Measurements from ENCODE around the gene DNAAF1. TPM values are rescaled to one million over a fixed set of nuclear protein-coding genes. Genes with fewer than 3 reads are reported as not detected.
A peak's percentile ranks its signal among the peaks of the same experiment; 100 is the strongest.

The DNAAF1 gene
- total and polyA plus RNA-seq, 2 of the 8 experiments (the other 6 are each of a cell fraction or from before 2014, with no cell fraction given): 0.09 to 0.15 TPM

- no peak overlapping the region for H2BK15ac ChIP-seq (ENCODE audit: low read length)
- no peak overlapping the region for H3K14ac ChIP-seq (ENCODE audit: insufficient read length)
- no peak overlapping the region for H2BK5ac ChIP-seq (ENCODE audit: low read depth, low read length)
- H2BK12ac ChIP-seq (ENCODE audit: low read depth, low read length): no peak overlapping the region
- H4K8ac ChIP-seq (ENCODE audit: extremely low read depth, insufficient read depth, low read length): peak overlapping the region; percentile 11; the same call in 1 of the 2 replicates
- no peaks in the 10 kb centered on the region for H3K36me3 ChIP-seq (ENCODE audit: control insufficient read depth in 2 of 4, insufficient read depth in 4 of 4, low read length in 3 of 4)
- no peak for DNase-seq (ENCODE audit: low read depth in 1 of 2, low spot score in 2 of 2)
- TF ChIP-seq POU5F1 (IDR thresholded peaks at IDR 0.05; ENCODE audit: low read depth, low read length) (no peak), FOSL1 (IDR thresholded peaks at IDR 0.05; ENCODE audit: insufficient read depth, low read depth, low read length) (no peak), GTF2F1 (IDR thresholded peaks at IDR 0.05; ENCODE audit: borderline replicate concordance, low read depth, low read length) (no peak), ATF3 (IDR thresholded peaks at IDR 0.05; ENCODE audit: insufficient read depth, low read depth, low read length) (no peak), ATF2 (IDR thresholded peaks at IDR 0.05; ENCODE audit: low read length) (no peak), RAD21 (IDR thresholded peaks at IDR 0.05 in 1 of 2, conservative IDR thresholded peaks at IDR 0.05 in 1 of 2; ENCODE audit: low read depth in 2 of 2, low read length in 2 of 2) (no peak), EZH2 (IDR thresholded peaks at IDR 0.05; ENCODE audit: low read depth, low read length, severe bottlenecking) (no peak), POLR2A (IDR thresholded peaks at IDR 0.05; ENCODE audit: control extremely low read depth in 1 of 2, low read depth in 2 of 2, low read length in 2 of 2) (no peak), CEBPB (IDR thresholded peaks at IDR 0.05; ENCODE audit: low read depth, low read length) (no peak), BRCA1 (IDR thresholded peaks at IDR 0.05; ENCODE audit: low read depth, low read length) (no peak), KDM4A (IDR thresholded peaks at IDR 0.05; ENCODE audit: low read depth, low read length, severe bottlenecking) (no peak), KDM1A (IDR thresholded peaks at IDR 0.05; ENCODE audit: borderline replicate concordance, low read length) (no peak)
- H3K9ac ChIP-seq (replicated peaks in 1 of 4; ENCODE audit: extremely low read depth in 1 of 4, low read depth in 3 of 4, low read length in 3 of 4): no peak overlapping the region
- H3K79me1 ChIP-seq (ENCODE audit: low read depth, low read length): no peaks in the 10 kb centered on the region
- no peak overlapping the region for H2AFZ ChIP-seq (ENCODE audit: low read length)
- H2BK20ac ChIP-seq (ENCODE audit: low read length): no peak overlapping the region
- no peak overlapping the region for H3K18ac ChIP-seq (ENCODE audit: extremely low read depth, low read length)
- H3K23ac ChIP-seq (ENCODE audit: insufficient read length): no peak overlapping the region
- no peak overlapping the region for H4K91ac ChIP-seq (replicated peaks; ENCODE audit: insufficient read length, low read length)
- ChIA-PET POLR2A (ENCODE audit: partially characterized antibody) (no interaction called here), CTCF (ENCODE audit: partially characterized antibody) (interaction anchor here (0.6 to 1.8 kb wide), 4 partner anchors 13 to 116 kb away, joined by 3 to 5 read pairs (median 4); no protein-coding TSS in a partner anchor)
- H2AK5ac ChIP-seq (ENCODE audit: low read depth, low read length): no peak overlapping the region
- H3K27ac ChIP-seq (ENCODE audit: low read depth, low read length): no peak overlapping the region
- H3K4me1 ChIP-seq (replicated peaks in 1 of 4; ENCODE audit: control insufficient read depth in 3 of 4, insufficient read depth in 4 of 4, low read length in 3 of 4): peaks cover 0 to 1% (median 0%) of the 10 kb centered on the region in 4 experiments; a peak in 3 of 7 replicates
- 99% methylated on average over 12 of the region's 16 CpGs; no CpG with 5 or more reads in 1 of the 2 experiments for WGBS, 2 experiments (ENCODE audit: extremely low coverage in 1 of 2, insufficient coverage in 1 of 2, insufficient read length in 1 of 2, insufficient replicate concordance in 2 of 2, low coverage in 1 of 2, low lambda C conversion rate in 2 of 2, missing lambda C conversion rate in 1 of 2)
- no peaks in the 10 kb centered on the region for H3K27me3 ChIP-seq (replicated peaks in 1 of 4; ENCODE audit: control insufficient read depth in 3 of 4, extremely low read depth in 1 of 4, insufficient read depth in 3 of 4, low read length in 3 of 4)
- no peak overlapping the region for H3K56ac ChIP-seq (replicated peaks; ENCODE audit: insufficient read length, low read depth, low read length)
- FAIRE-seq: no peak
- H3K23me2 ChIP-seq (ENCODE audit: low read depth, low read length): no peaks in the 10 kb centered on the region
- H3K79me2 ChIP-seq (ENCODE audit: control insufficient read depth in 1 of 2, insufficient read depth in 2 of 2, low read length in 2 of 2): peaks cover 0 to under 1% of the 10 kb centered on the region in 2 experiments; a peak in 1 of 4 replicates
- no peak overlapping the region for H4K5ac ChIP-seq (ENCODE audit: insufficient read length, low read depth, low read length)
- H3K4me2 ChIP-seq (ENCODE audit: insufficient read depth in 1 of 2, low read depth in 2 of 2, low read length in 2 of 2): no peak overlapping the region
- no peaks in the 10 kb centered on the region for H4K20me1 ChIP-seq (replicated peaks in 1 of 2; ENCODE audit: control insufficient read depth in 1 of 2, insufficient read depth in 2 of 2, low read length in 2 of 2)
- H3K4me3 ChIP-seq (ENCODE audit: extremely low read depth in 1 of 4, insufficient read depth in 2 of 4, low read depth in 3 of 4, low read length in 4 of 4): no peak overlapping the region
- no peaks in the 10 kb centered on the region; a peak in 1 of 4 replicates for H3K9me3 ChIP-seq (ENCODE audit: insufficient read depth in 2 of 2, low read depth in 1 of 2, low read length in 1 of 2)
- no peak overlapping the region for H2BK120ac ChIP-seq (replicated peaks; ENCODE audit: low read depth, low read length)
- no peak overlapping the region for H3K4ac ChIP-seq (replicated peaks; ENCODE audit: insufficient read length, low read depth, low read length)
Measured at GRCh38 chr16:84191466-84191865, 46.4 kb downstream of the DNAAF1 start.

All from H1 (cell line).